ENCODE measurements around the gene CACNA1I. TPM values are rescaled to one million over a fixed set of nuclear protein-coding genes. Genes with fewer than 3 reads are reported as not detected.

Gene CACNA1I
- total and polyA plus RNA-seq, 3 experiments from 2014 or later = 0.71 to 4.6 (median 4.6) TPM

DNA sequence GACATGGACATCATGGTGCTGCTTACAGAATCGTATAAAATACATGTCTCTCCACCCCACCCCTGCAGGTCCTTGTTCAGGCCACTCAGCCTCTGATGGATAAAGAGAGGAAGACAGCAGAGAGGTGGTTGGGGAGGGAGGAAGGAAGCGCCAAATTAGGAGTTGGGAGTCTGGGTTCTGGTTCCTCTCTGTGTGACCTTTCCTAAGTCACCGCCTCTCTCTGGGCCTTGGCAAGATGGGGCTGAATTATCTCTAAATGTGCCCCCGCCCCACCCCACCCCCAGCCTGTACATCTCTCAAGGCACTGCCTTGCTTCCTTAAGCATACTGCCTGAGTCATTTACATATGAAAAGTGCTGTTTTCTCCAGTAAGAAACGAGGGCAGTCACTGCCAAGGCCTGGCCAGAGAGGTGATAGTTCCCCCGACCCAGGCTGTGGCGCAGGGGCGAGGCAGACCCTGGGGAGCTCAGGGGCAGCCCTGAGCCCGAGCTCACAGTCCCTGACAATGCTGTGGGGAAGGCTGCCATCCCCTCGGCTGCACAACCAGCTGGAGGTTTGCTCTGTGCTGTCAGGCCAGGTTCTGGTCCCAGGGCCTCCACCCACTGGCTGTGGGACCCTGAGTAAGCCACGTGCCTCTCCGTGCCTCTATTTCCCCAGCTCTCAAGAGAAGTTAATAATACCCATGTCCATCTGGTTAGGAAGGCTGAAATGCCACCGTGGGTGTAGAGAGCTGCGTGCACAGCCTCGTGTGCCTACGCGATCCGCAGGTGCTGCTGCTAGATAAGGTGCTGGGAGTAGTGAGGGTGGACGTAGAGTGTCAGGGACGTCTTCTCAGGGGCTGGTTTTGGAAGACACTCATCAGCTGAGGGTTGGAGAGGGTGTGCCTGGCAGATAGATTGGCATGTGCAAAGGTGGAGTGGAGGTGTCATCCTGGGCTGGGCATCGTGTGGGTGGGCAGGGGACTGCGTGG, 55.3 kb downstream of the CACNA1I start:
- Histone ChIP-seq H3K9me3 (ENCODE audit: low read length) (no peaks in the 10 kb centered on the region), H3K27me3 (ENCODE audit: insufficient read depth, low read length, poor library complexity, severe bottlenecking) (no peaks in the 10 kb centered on the region), H3K4me3 (ENCODE audit: low read length) (no peak overlapping the region), H3K4me1 (ENCODE audit: insufficient read depth, low read length) (no peaks in the 10 kb centered on the region), H3K36me3 (ENCODE audit: insufficient read depth, low read length) (no peaks in the 10 kb centered on the region), H3K27ac (ENCODE audit: low read depth, low read length) (no peak overlapping the region)
- Mint-ChIP-seq H3K27me3 (peaks cover 17 to 28% of the 10 kb centered on the region in 2 donors), H3K27ac (no peak overlapping the region), H3K9me3 (no peaks in the 10 kb centered on the region), H3K36me3 (no peaks in the 10 kb centered on the region), H3K4me1 (no peaks in the 10 kb centered on the region), H3K4me3 (no peak overlapping the region)
- ChIA-PET POLR2A (interaction anchor here (0.9 kb wide), 1 partner anchor 21 kb away, joined by 4 read pairs; no protein-coding TSS in a partner anchor), CTCF (interaction anchor here (1.6 kb wide), 1 partner anchor 398 kb away, joined by 5 read pairs; no protein-coding TSS in a partner anchor)
- DNase-seq = no peak

DNA sequence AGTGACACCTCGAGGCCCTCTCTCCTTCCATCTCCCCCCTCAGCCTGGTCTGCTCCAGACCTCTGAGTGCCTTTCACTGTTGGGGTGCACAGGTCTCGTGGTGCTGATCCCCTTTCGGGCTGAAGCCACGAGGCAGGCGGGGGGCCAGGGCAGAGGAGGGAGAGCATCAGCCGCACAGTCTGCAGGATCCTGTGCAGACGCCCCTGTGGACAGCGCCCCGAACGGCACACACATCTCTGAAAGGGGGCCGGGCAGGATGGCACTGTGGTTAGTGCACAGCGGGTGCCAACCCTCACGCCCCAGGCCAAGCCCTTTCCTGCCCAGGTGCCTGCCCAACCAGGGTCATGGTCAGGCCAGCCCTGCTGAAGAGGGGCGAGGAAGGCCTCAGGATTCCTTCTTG, 56.7 kb downstream of the CACNA1I start:
- Histone ChIP-seq H3K27me3 (ENCODE audit: insufficient read depth, low read length, poor library complexity, severe bottlenecking) (no peaks in the 10 kb centered on the region), H3K4me1 (ENCODE audit: insufficient read depth, low read length) (no peaks in the 10 kb centered on the region), H3K9me3 (ENCODE audit: low read length) (no peaks in the 10 kb centered on the region), H3K4me3 (ENCODE audit: low read length) (no peak overlapping the region), H3K36me3 (ENCODE audit: insufficient read depth, low read length) (no peaks in the 10 kb centered on the region), H3K27ac (ENCODE audit: low read depth, low read length) (no peak overlapping the region)
- Mint-ChIP-seq H3K9me3 (no peaks in the 10 kb centered on the region), H3K4me3 (peak overlapping the region in 1 of 7 donors; percentile 69), H3K27me3 (peaks cover 17 to 25% of the 10 kb centered on the region in 2 donors), H3K4me1 (peaks cover 0 to 4% (median 4%) of the 10 kb centered on the region in 3 donors), H3K36me3 (no peaks in the 10 kb centered on the region), H3K27ac (no peak overlapping the region)
- CTCF ChIA-PET = no interaction called here
- POLR2A ChIA-PET = no interaction called here
- DNase-seq = no peak

DNA sequence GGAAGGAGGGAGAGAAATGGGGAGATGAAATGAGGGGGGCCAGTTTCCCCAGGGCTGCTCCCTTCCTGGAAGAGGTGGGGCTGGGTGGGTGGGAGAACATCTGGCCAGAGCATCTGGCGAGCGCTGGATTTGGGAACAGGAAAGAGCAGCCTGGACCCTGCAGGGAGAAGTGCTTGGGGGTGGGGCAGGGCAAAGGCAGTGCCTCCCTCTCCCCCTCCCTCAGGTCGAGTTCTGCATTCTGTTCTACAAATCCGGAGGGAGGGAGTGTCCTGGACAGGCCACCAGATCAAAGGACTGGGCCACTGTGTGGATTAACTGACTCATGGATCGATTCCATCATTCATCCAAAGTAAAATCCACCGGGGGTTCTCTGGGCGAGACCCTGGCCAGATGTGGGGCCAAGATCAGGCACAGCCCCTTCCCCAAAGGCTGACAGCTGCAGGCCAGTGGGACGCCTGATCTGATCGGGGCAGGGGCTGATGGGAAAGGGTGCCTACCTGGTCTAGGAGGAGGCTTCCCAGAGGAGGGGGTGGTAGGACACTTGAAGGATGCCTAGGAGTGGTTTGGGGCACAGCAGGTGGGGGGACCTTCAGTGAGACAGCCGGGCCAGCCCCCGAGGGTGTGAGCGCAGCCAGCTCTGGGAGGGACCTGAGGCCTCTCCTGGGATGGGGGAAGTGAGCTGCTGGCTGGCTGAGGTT, 57.5 kb downstream of the CACNA1I start:
- Histone ChIP-seq H3K4me1 (ENCODE audit: insufficient read depth, low read length) (no peaks in the 10 kb centered on the region), H3K36me3 (ENCODE audit: insufficient read depth, low read length) (no peaks in the 10 kb centered on the region), H3K27me3 (ENCODE audit: insufficient read depth, low read length, poor library complexity, severe bottlenecking) (no peaks in the 10 kb centered on the region), H3K27ac (ENCODE audit: low read depth, low read length) (no peak overlapping the region), H3K4me3 (ENCODE audit: low read length) (no peak overlapping the region), H3K9me3 (ENCODE audit: low read length) (no peaks in the 10 kb centered on the region)
- no peaks in the 10 kb centered on the region for H3K9me3 Mint-ChIP-seq
- ChIA-PET POLR2A (no interaction called here), CTCF (no interaction called here)
- H3K4me3 Mint-ChIP-seq = no peak overlapping the region
- DNase-seq = no peak
- peak overlapping the region in 1 of 8 donors; percentile 84 for H3K27ac Mint-ChIP-seq
- peaks cover 0 to 4% (median 4%) of the 10 kb centered on the region in 3 donors for H3K4me1 Mint-ChIP-seq
- H3K36me3 Mint-ChIP-seq = no peaks in the 10 kb centered on the region
- H3K27me3 Mint-ChIP-seq = peaks cover 17 to 25% of the 10 kb centered on the region in 2 donors

DNA sequence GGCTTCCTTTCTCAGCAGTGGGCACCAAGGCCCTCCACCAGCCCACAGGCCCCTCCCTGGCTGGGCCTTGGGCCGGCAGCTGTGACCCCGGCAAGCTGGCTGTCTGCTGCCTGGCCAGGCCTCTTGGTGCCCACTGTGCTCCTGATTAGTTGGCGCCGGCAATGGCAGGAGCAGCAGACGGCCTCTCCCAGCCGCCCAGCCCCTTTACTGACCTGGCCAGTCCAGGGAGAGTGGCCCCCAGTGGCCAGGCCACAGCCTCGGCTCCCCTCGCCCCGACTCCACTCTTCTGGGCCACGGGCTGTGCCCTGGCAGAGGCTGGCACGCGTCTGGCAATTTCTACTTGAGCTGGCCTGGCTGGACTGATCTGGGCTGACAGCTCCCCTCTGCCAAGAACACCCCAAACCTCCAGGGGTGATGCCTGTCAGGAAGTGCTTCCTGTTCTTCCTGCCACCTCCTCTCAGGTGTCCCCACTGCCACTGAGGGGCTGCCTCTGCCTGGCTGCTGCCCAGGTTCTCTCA, 58.1 kb downstream of the CACNA1I start:
- Mint-ChIP-seq H3K27ac (no peak overlapping the region), H3K9me3 (no peaks in the 10 kb centered on the region), H3K27me3 (peaks cover 17 to 25% of the 10 kb centered on the region in 2 donors), H3K36me3 (no peaks in the 10 kb centered on the region), H3K4me1 (peaks cover 0 to 4% (median 4%) of the 10 kb centered on the region in 3 donors), H3K4me3 (no peak overlapping the region)
- H3K27ac ChIP-seq (ENCODE audit: low read depth, low read length) = no peak overlapping the region
- H3K27me3 ChIP-seq (ENCODE audit: insufficient read depth, low read length, poor library complexity, severe bottlenecking) = no peaks in the 10 kb centered on the region
- CTCF ChIA-PET = no interaction called here
- H3K9me3 ChIP-seq (ENCODE audit: low read length) = no peaks in the 10 kb centered on the region
- DNase-seq = no peak
- POLR2A ChIA-PET = no interaction called here
- H3K4me1 ChIP-seq (ENCODE audit: insufficient read depth, low read length) = no peaks in the 10 kb centered on the region
- H3K4me3 ChIP-seq (ENCODE audit: low read length) = no peak overlapping the region
- no peaks in the 10 kb centered on the region for H3K36me3 ChIP-seq (ENCODE audit: insufficient read depth, low read length)

DNA sequence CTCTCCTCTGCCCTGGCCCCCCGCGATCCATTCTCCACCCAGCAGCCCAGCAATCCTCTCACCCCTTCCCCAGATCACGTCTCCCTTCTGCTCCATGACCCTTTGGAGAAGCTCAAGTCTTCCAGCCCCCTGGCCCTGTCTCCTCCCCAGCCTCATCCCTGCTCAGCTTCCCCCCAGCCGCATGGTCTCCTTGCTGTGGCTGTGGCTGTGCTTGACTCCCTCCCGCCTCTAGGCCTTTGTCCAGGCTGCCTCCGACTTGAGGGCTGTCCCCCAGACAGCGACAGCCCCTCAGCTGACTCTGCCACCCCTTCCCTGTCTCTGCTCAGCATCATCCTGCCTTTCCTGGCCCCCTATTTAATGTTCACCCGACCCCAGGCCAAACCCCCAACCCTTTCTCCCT, 59.3 kb downstream of the CACNA1I start:
- peaks cover 0 to 4% (median 4%) of the 10 kb centered on the region in 3 donors for H3K4me1 Mint-ChIP-seq
- H3K4me3 ChIP-seq (ENCODE audit: low read length) = no peak overlapping the region
- no peaks in the 10 kb centered on the region for H3K27me3 ChIP-seq (ENCODE audit: insufficient read depth, low read length, poor library complexity, severe bottlenecking)
- no peaks in the 10 kb centered on the region for H3K36me3 ChIP-seq (ENCODE audit: insufficient read depth, low read length)
- H3K27ac Mint-ChIP-seq = no peak overlapping the region
- no peaks in the 10 kb centered on the region for H3K9me3 Mint-ChIP-seq
- H3K27ac ChIP-seq (ENCODE audit: low read depth, low read length) = no peak overlapping the region
- H3K4me1 ChIP-seq (ENCODE audit: insufficient read depth, low read length) = no peaks in the 10 kb centered on the region
- no peaks in the 10 kb centered on the region for H3K9me3 ChIP-seq (ENCODE audit: low read length)
- peaks cover 17 to 25% of the 10 kb centered on the region in 2 donors for H3K27me3 Mint-ChIP-seq
- no peak for DNase-seq
- ChIA-PET POLR2A (no interaction called here), CTCF (no interaction called here)
- no peak overlapping the region for H3K4me3 Mint-ChIP-seq
- peaks cover 0 to 2% (median 0%) of the 10 kb centered on the region in 3 donors for H3K36me3 Mint-ChIP-seq

DNA sequence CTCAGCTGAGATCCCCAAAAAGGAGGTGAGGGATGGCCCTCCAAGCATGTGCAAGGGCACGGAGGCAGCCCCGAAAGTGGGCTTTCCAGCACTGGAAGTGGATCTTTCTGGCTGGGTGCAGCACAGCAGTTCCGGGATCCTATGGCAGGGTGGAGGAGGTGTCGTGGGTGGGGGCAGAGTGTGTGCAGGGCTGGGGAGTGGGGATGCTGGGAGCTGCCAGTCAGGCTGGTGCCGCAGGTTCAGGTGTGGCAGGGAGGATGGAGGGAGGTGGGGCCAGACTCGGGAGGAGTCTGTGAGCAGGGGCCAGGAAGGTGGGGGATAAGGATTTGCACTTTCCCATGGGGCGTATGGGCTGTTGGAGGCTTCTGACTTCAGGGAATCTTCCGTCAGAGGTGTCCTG, 60.2 kb downstream of the CACNA1I start:
- H3K27ac Mint-ChIP-seq = no peak overlapping the region
- Histone ChIP-seq H3K4me3 (ENCODE audit: low read length) (no peak overlapping the region), H3K27ac (ENCODE audit: low read depth, low read length) (no peak overlapping the region), H3K9me3 (ENCODE audit: low read length) (no peaks in the 10 kb centered on the region), H3K36me3 (ENCODE audit: insufficient read depth, low read length) (no peaks in the 10 kb centered on the region), H3K27me3 (ENCODE audit: insufficient read depth, low read length, poor library complexity, severe bottlenecking) (no peaks in the 10 kb centered on the region), H3K4me1 (ENCODE audit: insufficient read depth, low read length) (no peaks in the 10 kb centered on the region)
- no peaks in the 10 kb centered on the region for H3K9me3 Mint-ChIP-seq
- H3K36me3 Mint-ChIP-seq = peaks cover 0 to 2% (median 0%) of the 10 kb centered on the region in 3 donors
- H3K4me1 Mint-ChIP-seq = peaks cover 0 to 4% (median 4%) of the 10 kb centered on the region in 3 donors
- peaks cover 14 to 22% of the 10 kb centered on the region in 2 donors for H3K27me3 Mint-ChIP-seq
- DNase-seq = no peak
- peak overlapping the region in 1 of 7 donors; percentile 54 for H3K4me3 Mint-ChIP-seq
- ChIA-PET POLR2A (no interaction called here), CTCF (no interaction called here)

DNA sequence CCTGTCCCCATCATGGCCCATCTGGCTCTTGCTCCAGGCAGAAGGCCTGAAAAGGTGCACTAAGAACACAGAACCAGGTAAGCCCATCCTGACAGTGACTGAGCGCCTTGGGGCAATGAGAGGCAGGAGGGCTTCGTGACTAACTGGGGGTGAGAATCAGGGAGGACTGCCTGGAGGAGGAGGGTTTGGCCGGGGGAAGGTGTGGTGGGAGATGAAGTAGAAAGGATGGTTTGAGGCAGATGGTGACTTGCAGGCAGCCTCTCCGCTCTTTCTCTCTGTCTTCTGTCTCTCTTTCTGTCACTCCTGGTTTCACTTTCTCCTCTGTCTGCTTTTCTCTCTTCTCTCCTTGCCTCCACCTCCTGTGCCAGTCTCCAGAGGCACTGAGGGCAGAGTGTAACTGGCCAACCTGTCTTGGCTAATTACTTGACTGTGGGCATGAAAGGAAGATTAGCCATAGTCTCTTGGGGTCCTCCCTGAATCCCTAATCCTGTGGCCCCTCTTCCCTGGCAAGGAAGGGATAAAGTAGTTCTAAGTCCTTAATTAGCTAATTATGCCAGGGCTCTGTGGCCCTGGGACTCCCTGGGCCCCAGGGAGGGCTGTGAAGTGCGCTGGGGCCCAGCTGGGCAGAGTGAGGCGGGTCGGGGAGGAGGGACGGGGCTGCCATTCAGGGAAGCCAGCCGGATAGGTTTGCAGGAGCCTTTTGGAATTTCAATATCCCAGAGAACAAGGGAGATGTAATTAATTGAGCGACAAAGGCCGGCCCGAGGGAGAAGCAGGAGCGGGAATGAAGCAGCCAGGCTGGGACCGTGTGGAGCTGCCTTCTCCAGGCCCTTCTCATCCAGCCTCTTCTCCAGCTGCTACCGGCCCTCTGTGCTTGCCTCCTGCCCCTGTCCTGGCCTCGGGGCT, 61.1 kb downstream of the CACNA1I start:
- ChIA-PET POLR2A (no interaction called here), CTCF (no interaction called here)
- H3K9me3 ChIP-seq (ENCODE audit: low read length) = no peaks in the 10 kb centered on the region
- peak overlapping the region in 2 of 8 donors; percentile 43 to 75 for H3K27ac Mint-ChIP-seq
- no peaks in the 10 kb centered on the region for H3K4me1 ChIP-seq (ENCODE audit: insufficient read depth, low read length)
- H3K27me3 ChIP-seq (ENCODE audit: insufficient read depth, low read length, poor library complexity, severe bottlenecking) = no peaks in the 10 kb centered on the region
- H3K27ac ChIP-seq (ENCODE audit: low read depth, low read length) = no peak overlapping the region
- H3K27me3 Mint-ChIP-seq = peaks cover 10 to 17% of the 10 kb centered on the region in 2 donors
- no peak overlapping the region for H3K4me3 ChIP-seq (ENCODE audit: low read length)
- peaks cover 0 to 2% (median 0%) of the 10 kb centered on the region in 3 donors for H3K36me3 Mint-ChIP-seq
- DNase-seq = no peak
- no peak overlapping the region for H3K4me3 Mint-ChIP-seq
- H3K4me1 Mint-ChIP-seq = peaks cover 0 to 4% (median 4%) of the 10 kb centered on the region in 3 donors
- H3K36me3 ChIP-seq (ENCODE audit: insufficient read depth, low read length) = no peaks in the 10 kb centered on the region
- H3K9me3 Mint-ChIP-seq = no peaks in the 10 kb centered on the region

Measured in CD8-positive, alpha-beta memory T cell (primary cell).